Measurements from ENCODE around the gene RAB17.

Gene RAB17

GRCh38 chr2:237558961-237559641 is 31.4 kb downstream of the RAB17 start:
- no peak for DNase-seq

GRCh38 chr2:237557633-237558015 is 32.9 kb downstream of the RAB17 start:
- no peak for DNase-seq

GRCh38 chr2:237556773-237557632 is 33.5 kb downstream of the RAB17 start:
- DNase-seq: no peak

GRCh38 chr2:237555560-237555959 is 35.0 kb downstream of the RAB17 start:
- no peak for DNase-seq

- DNase-seq: no peak
Measured at GRCh38 chr2:237553948-237554347, 36.6 kb downstream of the RAB17 start.

- DNase-seq: no peak
Measured at GRCh38 chr2:237552908-237553307, 37.6 kb downstream of the RAB17 start.

GRCh38 chr2:237551071-237551574 is 39.4 kb downstream of the RAB17 start:
- DNase-seq: no peak

GRCh38 chr2:237549643-237550415 is 40.7 kb downstream of the RAB17 start:
- DNase-seq: no peak

- no peak for DNase-seq
Measured at GRCh38 chr2:237549216-237549615, 41.3 kb downstream of the RAB17 start.

- no peak for DNase-seq
Measured at GRCh38 chr2:237547841-237548416, 42.6 kb downstream of the RAB17 start.

- DNase-seq: no peak
Measured at GRCh38 chr2:237546876-237547395, 43.6 kb downstream of the RAB17 start.

- DNase-seq: no peak
Measured at GRCh38 chr2:237546040-237546875, 44.3 kb downstream of the RAB17 start.

GRCh38 chr2:237542001-237542704 is 48.4 kb downstream of the RAB17 start:
- no peak for DNase-seq

GRCh38 chr2:237541243-237541642 is 49.3 kb downstream of the RAB17 start:
- no peak for DNase-seq

GRCh38 chr2:237540823-237541222 is 49.7 kb downstream of the RAB17 start:
- no peak for DNase-seq

GRCh38 chr2:237540223-237540775 is 50.2 kb downstream of the RAB17 start:
- no peak for DNase-seq

- DNase-seq: no peak
Measured at GRCh38 chr2:237539681-237540080, 50.9 kb downstream of the RAB17 start.

- DNase-seq: no peak
Measured at GRCh38 chr2:237538901-237539300, 51.6 kb downstream of the RAB17 start.

- DNase-seq: no peak
Measured at GRCh38 chr2:237538001-237538720, 52.4 kb downstream of the RAB17 start.

GRCh38 chr2:237536617-237537016 is 53.9 kb downstream of the RAB17 start:
- no peak for DNase-seq

Data from C1 segment of cervical spinal cord (tissue), 14 donors.